GM18519 (cell line): ENCODE results near the gene ZNF500.

Experiments used
- ATAC-seq: cut with Tn5 transposase; IDR thresholded peaks from one replicate; pipeline ENCODE4 v1.9.1; 2021; ENCODE audit warnings: mild to moderate bottlenecking, moderate library complexity; ENCODE audit not compliant: unreplicated experiment, low FRiP score

Gene ZNF500

GRCh38 chr16:4766875-4767628 lies at the start of gene ZNF500:
ZNF500 (minus strand) TSS chr16:4767162; CDS start chr16:4765978, 1,184 bp downstream.
- ATAC-seq = peak; percentile 76

GRCh38 chr16:4814542-4815173 lies 47.7 kb upstream of the ZNF500 start:
- no peak for ATAC-seq

- ATAC-seq = no peak
These were observed 47.1 kb upstream of the ZNF500 start for GRCh38 chr16:4814046-4814445.

GRCh38 chr16:4813251-4814003 lies 46.5 kb upstream of the ZNF500 start:
- no peak for ATAC-seq

- ATAC-seq = no peak
These were observed 44.8 kb upstream of the ZNF500 start for GRCh38 chr16:4811773-4812172.

GRCh38 chr16:4811242-4811641 lies 44.3 kb upstream of the ZNF500 start:
- ATAC-seq = no peak

- no peak for ATAC-seq
These were observed 39.3 kb upstream of the ZNF500 start for GRCh38 chr16:4806280-4806679.

GRCh38 chr16:4805231-4805630 lies 38.3 kb upstream of the ZNF500 start:
- no peak for ATAC-seq

- ATAC-seq = no peak
These were observed 37.2 kb upstream of the ZNF500 start for GRCh38 chr16:4803898-4804762.

GRCh38 chr16:4803401-4803844 lies 36.5 kb upstream of the ZNF500 start:
- ATAC-seq = no peak

- peak; percentile 93 for ATAC-seq
These were observed 35.8 kb upstream of the ZNF500 start for GRCh38 chr16:4802659-4803287.

GRCh38 chr16:4801962-4802658 lies 35.1 kb upstream of the ZNF500 start, which contains the start of gene ROGDI:
ROGDI (minus strand) TSS chr16:4802633; CDS start chr16:4802571, 62 bp downstream.
- peak; percentile 42 for ATAC-seq

- ATAC-seq = no peak
These were observed 34.3 kb upstream of the ZNF500 start for GRCh38 chr16:4801051-4801961.

- ATAC-seq = no peak
These were observed 33.5 kb upstream of the ZNF500 start for GRCh38 chr16:4800290-4801041.

- ATAC-seq = no peak
These were observed 32.4 kb upstream of the ZNF500 start for GRCh38 chr16:4799171-4799855.

GRCh38 chr16:4798456-4798855 lies 31.5 kb upstream of the ZNF500 start:
- no peak for ATAC-seq

- ATAC-seq = no peak
These were observed 30.9 kb upstream of the ZNF500 start for GRCh38 chr16:4797805-4798252.
